Endothelial cell of umbilical vein (primary cell): ENCODE measurements around the gene ITGAE. TPM values are rescaled to one million over a fixed set of nuclear protein-coding genes. Genes with fewer than 3 reads are reported as not detected.

Source experiments
- BruUV-seq: library from RNA; stranded (reverse); fragments of 400-500 nt; replicated peaks from 2 replicates; lab custom pipeline; 2021; lab: Mats Ljungman, UMichigan
- CTCF ChIA-PET: fragments of 300-600, 350-600 bp; sonication (Branson Sonifier 250); formaldehyde crosslinking; loops from one replicate; lab custom pipeline; 2021; ENCODE audit warnings: antibody characterized with exemption, inconsistent platforms; lab: Charles Lee
- POLR2A ChIA-PET: fragments of 300-600, 350-600 bp; sonication (Branson Sonifier 250); formaldehyde crosslinking; loops from one replicate; lab custom pipeline; 2021; ENCODE audit warnings: antibody characterized with exemption, inconsistent platforms; lab: Charles Lee
- DNase-seq: peaks from one replicate; pipeline ENCODE4 v3.0.0-alpha.2; 2011; ENCODE audit warnings: low read depth, low spot score
- FAIRE-seq: peaks from 2 replicates; lab custom pipeline; 2011; peaks lifted over from hg19 to GRCh38; lab: Jason Lieb, UNC
- H2AFZ ChIP-seq: 2 replicates; pipeline ENCODE4 v1.6.0; 2012; ENCODE audit warnings: low read depth, low read length, control low read depth, inconsistent platforms
- H3K27ac ChIP-seq: 2 replicates; pipeline ENCODE4 v1.5.1; 2011; ENCODE audit warnings: low read depth, mild to moderate bottlenecking, control low read depth, low read length, moderate library complexity; ENCODE audit not compliant: insufficient read depth
- H3K27me3 ChIP-seq, 2 experiments: 2 replicates each; pipeline versions ENCODE4 v1.6.0 to v1.6.1; 2011; ENCODE audit warnings: low read length in 2 of 2, mixed read lengths in 1 of 2; ENCODE audit not compliant: control insufficient read depth in 2 of 2, insufficient read depth in 2 of 2
- H3K36me3 ChIP-seq, 2 experiments: 2 replicates in 1 of 2; 3 replicates in 1 of 2; pipeline ENCODE4 v1.5.1; 2011; ENCODE audit warnings: low read length in 2 of 2, mild to moderate bottlenecking in 1 of 2, moderate library complexity in 1 of 2; ENCODE audit not compliant: control insufficient read depth in 2 of 2, insufficient read depth in 2 of 2; ENCODE audit errors: extremely low read depth in 1 of 2
- H3K4me1 ChIP-seq: 3 replicates; pipeline ENCODE4 v1.5.1; 2011; ENCODE audit warnings: mild to moderate bottlenecking, low read length; ENCODE audit not compliant: control insufficient read depth, insufficient read depth; ENCODE audit errors: extremely low read depth
- H3K4me2 ChIP-seq: 2 replicates; pipeline ENCODE4 v1.6.1; 2011; ENCODE audit warnings: low read length, control low read depth, mixed read lengths; ENCODE audit not compliant: insufficient read depth
- H3K4me3 ChIP-seq, 3 experiments: fragments of 200-600 bp in 1 of 3; sonication (generic), shearing (Covaris generic) in 1 of 3; replicated peaks in 1 of 3; 2 replicates each; pipeline ENCODE4 v1.5.1; 2011 to 2016; ENCODE audit warnings: control low read depth in 3 of 3, low read length in 3 of 3, mild to moderate bottlenecking in 2 of 3, inconsistent platforms in 1 of 3, low read depth in 1 of 3, moderate library complexity in 1 of 3; ENCODE audit not compliant: insufficient read depth in 1 of 3
- H3K79me2 ChIP-seq: 2 replicates; pipeline ENCODE4 v1.6.0; 2012; ENCODE audit warnings: low read length, inconsistent platforms; ENCODE audit not compliant: control insufficient read depth, insufficient read depth
- H3K9ac ChIP-seq: replicated peaks from 2 replicates; pipeline ENCODE3; 2011; ENCODE audit warnings: low read length, control low read depth; ENCODE audit not compliant: insufficient read depth; ENCODE audit errors: extremely low read depth
- H3K9me1 ChIP-seq: replicated peaks from 3 replicates; pipeline ENCODE4 v1.6.0; 2011; ENCODE audit warnings: mild to moderate bottlenecking, low read length; ENCODE audit not compliant: control insufficient read depth, insufficient read depth; ENCODE audit errors: extremely low read depth
- H3K9me3 ChIP-seq: replicated peaks from 2 replicates; pipeline ENCODE4 v1.5.1; 2012; ENCODE audit warnings: low read length, inconsistent platforms; ENCODE audit not compliant: control insufficient read depth, insufficient read depth
- H4K20me1 ChIP-seq: replicated peaks from 2 replicates; pipeline ENCODE3; 2011; ENCODE audit warnings: mild to moderate bottlenecking, low read length; ENCODE audit not compliant: control insufficient read depth, insufficient read depth; ENCODE audit errors: extremely low read depth
- EZH2 ChIP-seq: IDR thresholded peaks from 2 replicates; pipeline ENCODE4 v1.6.1; 2012; ENCODE audit warnings: borderline replicate concordance, low read depth, mild to moderate bottlenecking, moderate library complexity, low read length, inconsistent platforms; ENCODE audit not compliant: severe bottlenecking
- FOS ChIP-seq: IDR thresholded peaks from 2 replicates; pipeline ENCODE4 v1.6.1; 2011; ENCODE audit warnings: mild to moderate bottlenecking, low read length, moderate library complexity, borderline replicate concordance; ENCODE audit not compliant: insufficient read depth
- GATA2 ChIP-seq: IDR thresholded peaks from 2 replicates; pipeline ENCODE4 v1.7.0; 2011; ENCODE audit warnings: low read depth, mild to moderate bottlenecking, moderate library complexity, mixed read lengths, low read length; ENCODE audit not compliant: insufficient read length, insufficient read depth
- JUN ChIP-seq: IDR thresholded peaks from 2 replicates; pipeline ENCODE4 v1.6.1; 2011; ENCODE audit warnings: borderline replicate concordance, low read depth; ENCODE audit not compliant: insufficient read length, insufficient read depth
- MYC ChIP-seq: IDR thresholded peaks from one replicate; pipeline ENCODE4 v1.6.1; 2011; ENCODE audit warnings: mild to moderate bottlenecking, low read depth, low read length
- POLR2A ChIP-seq: IDR thresholded peaks from 2 replicates; pipeline ENCODE4 v1.6.1; 2012; ENCODE audit warnings: low read depth, mild to moderate bottlenecking, control low read depth, low read length
- POLR2AphosphoS5 ChIP-seq: IDR thresholded peaks from 2 replicates; pipeline ENCODE4 v1.6.1; 2012; ENCODE audit warnings: low read depth, mild to moderate bottlenecking, control low read depth, low read length, moderate library complexity; ENCODE audit not compliant: insufficient read depth
- dilution Hi-C: fragments of 300-500 bp; cut with MboI; formaldehyde crosslinking; loops from one replicate; pipeline ENCODE4 v1.15.0; 2019; ENCODE audit warnings: low sequenced_read_pairs; ENCODE audit not compliant: extremely low pct_ligation_motif_present
- intact Hi-C: fragments of 100-400 bp; cut with micrococcal nuclease; formaldehyde crosslinking; loops from one replicate; pipeline ENCODE4 v1.10.0; 2022
- polyA plus RNA-seq, 4 experiments: library from polyadenylated mRNA; depleted of rRNA in 3 of 4; stranded (reverse) in 3 of 4; unstranded in 1 of 4; fragments of >200 nt; gene quantifications; 2 replicates each; pipeline versions ENCODE4 v1.2.1 to v1.2.3, GENCODE V29; 2011 to 2012; ENCODE audit warnings: missing spikeins in 1 of 4
- total RNA-seq: library from RNA; stranded (reverse); gene quantifications from 2 replicates; pipeline ENCODE4 v1.2.3, GENCODE V29; 2021
- TF ChIP-seq, protein P1 (sequence below): IDR thresholded peaks from 2 replicates; pipeline ENCODE4 v1.6.1; 2011; ENCODE audit not compliant: insufficient read depth, insufficient read length
- TF ChIP-seq, protein P2 (sequence below), 2 donors: IDR thresholded peaks; 1 replicate in 1 of 2; 2 replicates in 1 of 2; pipeline ENCODE4 v1.5.1; 2011; ENCODE audit warnings: low read length in 2 of 2, mild to moderate bottlenecking in 2 of 2, moderate library complexity in 2 of 2, control low read depth in 1 of 2, inconsistent platforms in 1 of 2, low read depth in 1 of 2; ENCODE audit not compliant: insufficient read depth in 1 of 2; ENCODE audit errors: extremely low read depth in 1 of 2

The ITGAE gene
- total and polyA plus RNA-seq, 2 donors (not counting 3 experiments of a cell fraction or from before 2014, with no cell fraction given) = 29.6 to 71.6 TPM

DNA sequence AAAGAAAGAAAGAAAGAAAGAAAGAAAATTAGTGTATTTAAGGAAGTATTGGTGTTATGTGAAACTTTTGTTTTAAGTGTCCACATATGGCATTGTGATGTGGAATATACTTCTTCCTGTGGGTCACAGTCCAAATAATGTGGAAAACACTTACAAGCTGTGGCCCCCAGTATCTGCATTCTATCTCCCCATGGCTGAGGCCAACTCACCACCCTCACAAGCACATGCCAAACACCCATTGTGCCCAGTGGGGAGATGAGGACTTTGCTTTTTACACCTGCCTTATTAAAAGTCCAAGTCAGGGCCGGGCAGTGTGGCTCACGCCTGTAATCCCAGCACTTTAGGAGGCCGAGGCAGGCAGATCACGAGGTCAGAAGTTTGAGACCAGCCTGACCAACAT lies 101.0 kb downstream of the ITGAE start:
- no peaks in the 10 kb centered on the region for H4K20me1 ChIP-seq
- intact Hi-C loops = no loop called here
- H3K4me1 ChIP-seq = peaks cover 5% of the 10 kb centered on the region
- H3K4me2 ChIP-seq = no peak overlapping the region
- no peak overlapping the region for H3K4me3 ChIP-seq
- TF ChIP-seq, protein P1, sequence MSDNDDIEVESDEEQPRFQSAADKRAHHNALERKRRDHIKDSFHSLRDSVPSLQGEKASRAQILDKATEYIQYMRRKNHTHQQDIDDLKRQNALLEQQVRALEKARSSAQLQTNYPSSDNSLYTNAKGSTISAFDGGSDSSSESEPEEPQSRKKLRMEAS = no peak
- TF ChIP-seq MYC = no peak
- TF ChIP-seq EZH2 = no peak
- no peak for TF ChIP-seq POLR2A
- TF ChIP-seq FOS = no peak
- TF ChIP-seq, protein P2, sequence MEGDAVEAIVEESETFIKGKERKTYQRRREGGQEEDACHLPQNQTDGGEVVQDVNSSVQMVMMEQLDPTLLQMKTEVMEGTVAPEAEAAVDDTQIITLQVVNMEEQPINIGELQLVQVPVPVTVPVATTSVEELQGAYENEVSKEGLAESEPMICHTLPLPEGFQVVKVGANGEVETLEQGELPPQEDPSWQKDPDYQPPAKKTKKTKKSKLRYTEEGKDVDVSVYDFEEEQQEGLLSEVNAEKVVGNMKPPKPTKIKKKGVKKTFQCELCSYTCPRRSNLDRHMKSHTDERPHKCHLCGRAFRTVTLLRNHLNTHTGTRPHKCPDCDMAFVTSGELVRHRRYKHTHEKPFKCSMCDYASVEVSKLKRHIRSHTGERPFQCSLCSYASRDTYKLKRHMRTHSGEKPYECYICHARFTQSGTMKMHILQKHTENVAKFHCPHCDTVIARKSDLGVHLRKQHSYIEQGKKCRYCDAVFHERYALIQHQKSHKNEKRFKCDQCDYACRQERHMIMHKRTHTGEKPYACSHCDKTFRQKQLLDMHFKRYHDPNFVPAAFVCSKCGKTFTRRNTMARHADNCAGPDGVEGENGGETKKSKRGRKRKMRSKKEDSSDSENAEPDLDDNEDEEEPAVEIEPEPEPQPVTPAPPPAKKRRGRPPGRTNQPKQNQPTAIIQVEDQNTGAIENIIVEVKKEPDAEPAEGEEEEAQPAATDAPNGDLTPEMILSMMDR (IDR thresholded peaks at IDR 0.05; ENCODE audit: extremely low read depth in 1 of 2, insufficient read depth in 1 of 2, low read depth in 1 of 2, low read length in 2 of 2) = no peak
- no peak for TF ChIP-seq POLR2AphosphoS5
- no peak for TF ChIP-seq JUN
- TF ChIP-seq GATA2 = no peak
- peaks cover 16% of the 10 kb centered on the region in 2 experiments for H3K27me3 ChIP-seq
- POLR2A ChIA-PET = no interaction called here
- CTCF ChIA-PET = no interaction called here
- H3K79me2 ChIP-seq = no peaks in the 10 kb centered on the region
- H3K9me1 ChIP-seq = no peaks in the 10 kb centered on the region
- DNase-seq (no peak), FAIRE-seq (no peak)
- dilution Hi-C loops = no loop called here
- H2AFZ ChIP-seq = no peak overlapping the region
- H3K27ac ChIP-seq = no peak overlapping the region
- H3K36me3 ChIP-seq = no peaks in the 10 kb centered on the region
- no TSS peak for BruUV-seq
- no peaks in the 10 kb centered on the region for H3K9me3 ChIP-seq
- H3K9ac ChIP-seq = no peak overlapping the region
